GM04503 (cell line): ENCODE results near the gene CCNL1.

Source experiments
- DNase-seq: peaks from one replicate; pipeline ENCODE4 v3.0.0-alpha.2; 2012; ENCODE audit warnings: low read depth

The CCNL1 gene

GRCh38 chr3:157145606-157146322 lies 14.2 kb downstream of the CCNL1 start:
- DNase-seq: no peak

- DNase-seq: no peak
Observed at GRCh38 chr3:157142315-157142714, 17.6 kb downstream of the CCNL1 start.

- DNase-seq: no peak
Observed at GRCh38 chr3:157139938-157140534, 19.9 kb downstream of the CCNL1 start.

GRCh38 chr3:157136647-157137387 lies 23.1 kb downstream of the CCNL1 start:
- DNase-seq: no peak

- DNase-seq: no peak
Observed at GRCh38 chr3:157135671-157136396, 24.1 kb downstream of the CCNL1 start.

GRCh38 chr3:157134620-157135191 lies 25.2 kb downstream of the CCNL1 start:
- no peak for DNase-seq

- DNase-seq: no peak
Observed at GRCh38 chr3:157133434-157134320, 26.3 kb downstream of the CCNL1 start.

GRCh38 chr3:157132936-157133335 lies 27.0 kb downstream of the CCNL1 start:
- DNase-seq: no peak

GRCh38 chr3:157132341-157132740 lies 27.6 kb downstream of the CCNL1 start:
- no peak for DNase-seq

GRCh38 chr3:157131861-157132260 lies 28.1 kb downstream of the CCNL1 start:
- no peak for DNase-seq

GRCh38 chr3:157130467-157131251 lies 29.3 kb downstream of the CCNL1 start:
- no peak for DNase-seq

GRCh38 chr3:157129803-157130466 lies 30.0 kb downstream of the CCNL1 start:
- no peak for DNase-seq

GRCh38 chr3:157128771-157129681 lies 30.9 kb downstream of the CCNL1 start:
- no peak for DNase-seq

GRCh38 chr3:157127831-157128767 lies 31.8 kb downstream of the CCNL1 start:
- DNase-seq: no peak

- no peak for DNase-seq
Observed at GRCh38 chr3:157127268-157127667, 32.7 kb downstream of the CCNL1 start.

- DNase-seq: no peak
Observed at GRCh38 chr3:157126365-157126764, 33.6 kb downstream of the CCNL1 start.

- DNase-seq: no peak
Observed at GRCh38 chr3:157125101-157125500, 34.8 kb downstream of the CCNL1 start.

GRCh38 chr3:157123621-157124020 lies 36.3 kb downstream of the CCNL1 start:
- DNase-seq: no peak
